RWPE2 (cell line): ENCODE data around the gene SORCS2.

Experiments used
- ATAC-seq: fragments of 200-7000 bp; cut with Tn5 transposase; 3 replicates; pipeline ENCODE4 v1.9.1; 2021; ENCODE audit warnings: low read depth
- DNase-seq: peaks from one replicate; pipeline ENCODE4 v3.0.0-alpha.2; 2020; ENCODE audit warnings: low spot score
- H3K27ac ChIP-seq: fragments of 450-650 bp; 2 replicates; pipeline ENCODE4 v1.5.1; 2017; ENCODE audit warnings: mild to moderate bottlenecking; ENCODE audit not compliant: poor library complexity, severe bottlenecking
- H3K27me3 ChIP-seq: fragments of 250-450 bp; sonication (Bioruptor Pico); 2 replicates; pipeline ENCODE4 v1.5.1; 2021; ENCODE audit warnings: mild to moderate bottlenecking, moderate library complexity; ENCODE audit not compliant: insufficient read depth, poor library complexity, severe bottlenecking
- H3K36me3 ChIP-seq: fragments of 250-450 bp; sonication (Bioruptor Pico); 2 replicates; pipeline ENCODE4 v1.5.1; 2020; ENCODE audit warnings: low read depth, mild to moderate bottlenecking, moderate library complexity
- H3K4me1 ChIP-seq: fragments of 250-450 bp; sonication (Bioruptor Pico); 2 replicates; pipeline ENCODE4 v1.5.1; 2021; ENCODE audit warnings: mild to moderate bottlenecking, moderate library complexity; ENCODE audit not compliant: insufficient read depth, poor library complexity, severe bottlenecking
- H3K4me3 ChIP-seq: fragments of 250-450 bp; sonication (Bioruptor Pico); 2 replicates; pipeline ENCODE4 v1.5.1; 2021; ENCODE audit warnings: mild to moderate bottlenecking, moderate library complexity; ENCODE audit not compliant: severe bottlenecking
- H3K9me3 ChIP-seq: fragments of 250-450 bp; sonication (Bioruptor Pico); 2 replicates; pipeline ENCODE4 v1.5.1; 2021; ENCODE audit warnings: mild to moderate bottlenecking, moderate library complexity; ENCODE audit not compliant: severe bottlenecking
- CTCF ChIP-seq: fragments of 450-650 bp; IDR thresholded peaks from one replicate; pipeline ENCODE4 v1.5.1; 2017; ENCODE audit warnings: mild to moderate bottlenecking, moderate library complexity; ENCODE audit not compliant: poor library complexity, severe bottlenecking

Gene SORCS2

GRCh38 chr4:7541414-7541810 lies 349.1 kb downstream of the SORCS2 start:
- Histone ChIP-seq H3K4me3 (no peak overlapping the region), H3K9me3 (no peaks in the 10 kb centered on the region), H3K4me1 (peaks cover 10% of the 10 kb centered on the region), H3K27ac (no peak overlapping the region), H3K36me3 (no peaks in the 10 kb centered on the region), H3K27me3 (no peaks in the 10 kb centered on the region)
- TF ChIP-seq CTCF, result no peak
- DNase-seq (no peak), ATAC-seq (no peak)

- no peak for ATAC-seq
- H3K9me3 ChIP-seq, result no peaks in the 10 kb centered on the region
Measured at GRCh38 chr4:7542781-7543180, 350.4 kb downstream of the SORCS2 start.

GRCh38 chr4:7546152-7546808 lies 353.9 kb downstream of the SORCS2 start:
- H3K4me1 ChIP-seq, result peaks cover 23% of the 10 kb centered on the region
- H3K27me3 ChIP-seq, result no peaks in the 10 kb centered on the region
- H3K27ac ChIP-seq, result peak overlapping the region; percentile 93
- H3K4me3 ChIP-seq, result no peak overlapping the region
- H3K36me3 ChIP-seq, result no peaks in the 10 kb centered on the region
- ATAC-seq, result no peak
- no peak for DNase-seq
- TF ChIP-seq CTCF, result no peak
- H3K9me3 ChIP-seq, result no peaks in the 10 kb centered on the region

More at GRCh38 chr4:7542781-7543180, 350.4 kb downstream of the SORCS2 start:
- DNase-seq, result no peak
- TF ChIP-seq CTCF, result no peak
- no peak overlapping the region for H3K4me3 ChIP-seq
- peaks cover 22% of the 10 kb centered on the region for H3K4me1 ChIP-seq
- H3K36me3 ChIP-seq, result no peaks in the 10 kb centered on the region
- H3K27me3 ChIP-seq, result no peaks in the 10 kb centered on the region
- no peak overlapping the region for H3K27ac ChIP-seq

GRCh38 chr4:7546809-7547367 lies 354.6 kb downstream of the SORCS2 start:
- peaks cover 23% of the 10 kb centered on the region for H3K4me1 ChIP-seq
- no peaks in the 10 kb centered on the region for H3K36me3 ChIP-seq
- peak; percentile 40 for ATAC-seq
- TF ChIP-seq CTCF, result no peak
- H3K4me3 ChIP-seq, result no peak overlapping the region
- no peaks in the 10 kb centered on the region for H3K27me3 ChIP-seq
- H3K9me3 ChIP-seq, result no peaks in the 10 kb centered on the region
- no peak for DNase-seq
- peak overlapping the region; percentile 93 for H3K27ac ChIP-seq

- Histone ChIP-seq H3K4me1 (peaks cover 23% of the 10 kb centered on the region), H3K4me3 (no peak overlapping the region), H3K27ac (peak overlapping the region; percentile 93), H3K9me3 (no peaks in the 10 kb centered on the region), H3K27me3 (no peaks in the 10 kb centered on the region), H3K36me3 (no peaks in the 10 kb centered on the region)
- ATAC-seq, result peak; percentile 91
- peak; percentile 94 for DNase-seq
- TF ChIP-seq CTCF, result no peak
Measured at GRCh38 chr4:7547368-7548040, 355.2 kb downstream of the SORCS2 start.
